ENCODE measurements around the gene LRRN2.

Gene LRRN2

GRCh38 chr1:204711947-204712701 lies 26.6 kb upstream of the LRRN2 start:
- no peak for DNase-seq

- DNase-seq, result no peak
These were observed 25.8 kb upstream of the LRRN2 start for GRCh38 chr1:204711103-204711946.

GRCh38 chr1:204709960-204710912 lies 24.7 kb upstream of the LRRN2 start:
- DNase-seq, result no peak

- DNase-seq, result no peak
These were observed 23.5 kb upstream of the LRRN2 start for GRCh38 chr1:204709021-204709420.

- DNase-seq, result no peak
These were observed 21.4 kb upstream of the LRRN2 start for GRCh38 chr1:204706838-204707509.

GRCh38 chr1:204705888-204706837 lies 20.6 kb upstream of the LRRN2 start:
- DNase-seq, result no peak

- no peak for DNase-seq
These were observed 19.9 kb upstream of the LRRN2 start for GRCh38 chr1:204705493-204705811.

GRCh38 chr1:204704794-204705492 lies 19.4 kb upstream of the LRRN2 start:
- no peak for DNase-seq

GRCh38 chr1:204703826-204704612 lies 18.5 kb upstream of the LRRN2 start:
- DNase-seq, result no peak

- DNase-seq, result no peak
These were observed 17.7 kb upstream of the LRRN2 start for GRCh38 chr1:204703268-204703664.

GRCh38 chr1:204702552-204703267 lies 17.2 kb upstream of the LRRN2 start:
- no peak for DNase-seq

- no peak for DNase-seq
These were observed 15.7 kb upstream of the LRRN2 start for GRCh38 chr1:204701229-204701628.

- DNase-seq, result no peak
These were observed 12.4 kb upstream of the LRRN2 start for GRCh38 chr1:204697893-204698292.

- DNase-seq, result no peak
These were observed 11.1 kb upstream of the LRRN2 start for GRCh38 chr1:204696606-204697005.

- DNase-seq, result no peak
These were observed 10.2 kb upstream of the LRRN2 start for GRCh38 chr1:204695692-204696091.

GRCh38 chr1:204694145-204694544 lies 8.6 kb upstream of the LRRN2 start:
- no peak for DNase-seq

GRCh38 chr1:204692841-204693356 lies 7.4 kb upstream of the LRRN2 start:
- DNase-seq, result no peak

GRCh38 chr1:204692325-204692840 lies 6.8 kb upstream of the LRRN2 start:
- DNase-seq, result no peak

GRCh38 chr1:204691328-204691730 lies 5.8 kb upstream of the LRRN2 start:
- peak; percentile 18 for DNase-seq
